Activated CD4-positive, alpha-beta T cell treated with anti-CD3 and anti-CD28 coated beads, Interleukin-2, Interleukin-6, amounts not matched to agents 100 ng/mL and 50 ng/mL, durations not matched to agents 16 hours and 8 hours (primary cell): Measurements from ENCODE around the gene SLC35B2.
"Not testable (repeated sequence)": the region's sequence is repeated elsewhere in the genome, so short reads cannot be mapped to it uniquely, and the experiment has no call there.

Experiments used
- DNase-seq: peaks from one replicate; pipeline ENCODE4 v3.0.0-alpha.2; 2020

The SLC35B2 gene

GRCh38 chr6:44232676-44233566, 24.4 kb downstream of the SLC35B2 start:
- DNase-seq: no peak

- not testable (repeated sequence) for DNase-seq
Measured at GRCh38 chr6:44231426-44231825, 25.9 kb downstream of the SLC35B2 start.

- DNase-seq: no peak
Measured at GRCh38 chr6:44230034-44230675, 27.2 kb downstream of the SLC35B2 start.

GRCh38 chr6:44229376-44230033, 27.8 kb downstream of the SLC35B2 start:
- DNase-seq: no peak

GRCh38 chr6:44228836-44229235, 28.5 kb downstream of the SLC35B2 start:
- DNase-seq: no peak

GRCh38 chr6:44228433-44228832, 28.9 kb downstream of the SLC35B2 start:
- no peak for DNase-seq

GRCh38 chr6:44228031-44228430, 29.3 kb downstream of the SLC35B2 start:
- DNase-seq: no peak

GRCh38 chr6:44227148-44227793, 30.1 kb downstream of the SLC35B2 start:
- DNase-seq: no peak

GRCh38 chr6:44226368-44227147, 30.8 kb downstream of the SLC35B2 start:
- DNase-seq: no peak

- no peak for DNase-seq
Measured at GRCh38 chr6:44225579-44226325, 31.6 kb downstream of the SLC35B2 start.

- no peak for DNase-seq
Measured at GRCh38 chr6:44224965-44225305, 32.4 kb downstream of the SLC35B2 start.

GRCh38 chr6:44224029-44224964, 33.0 kb downstream of the SLC35B2 start:
- DNase-seq: no peak

- DNase-seq: peak; percentile 90
Measured at GRCh38 chr6:44223319-44224028, 33.9 kb downstream of the SLC35B2 start, which contains the start of gene SLC29A1. Gene SLC29A1 (plus strand): TSS chr6:44223595. CDS start chr6:44227314, 3,719 bp downstream.

GRCh38 chr6:44222486-44223318, 34.6 kb downstream of the SLC35B2 start:
- no peak for DNase-seq

GRCh38 chr6:44221961-44222335, 35.4 kb downstream of the SLC35B2 start:
- no peak for DNase-seq

GRCh38 chr6:44221291-44221960, 35.9 kb downstream of the SLC35B2 start:
- peak; percentile 87 for DNase-seq

- DNase-seq: no peak
Measured at GRCh38 chr6:44220913-44221290, 36.4 kb downstream of the SLC35B2 start.
